NCI-H146 (cell line): ENCODE results near the gene SH3RF3.

Experiments
- DNase-seq: peaks from one replicate; lab custom pipeline; 2025; lab: John Stamatoyannopoulos, UW

The SH3RF3 gene

DNA sequence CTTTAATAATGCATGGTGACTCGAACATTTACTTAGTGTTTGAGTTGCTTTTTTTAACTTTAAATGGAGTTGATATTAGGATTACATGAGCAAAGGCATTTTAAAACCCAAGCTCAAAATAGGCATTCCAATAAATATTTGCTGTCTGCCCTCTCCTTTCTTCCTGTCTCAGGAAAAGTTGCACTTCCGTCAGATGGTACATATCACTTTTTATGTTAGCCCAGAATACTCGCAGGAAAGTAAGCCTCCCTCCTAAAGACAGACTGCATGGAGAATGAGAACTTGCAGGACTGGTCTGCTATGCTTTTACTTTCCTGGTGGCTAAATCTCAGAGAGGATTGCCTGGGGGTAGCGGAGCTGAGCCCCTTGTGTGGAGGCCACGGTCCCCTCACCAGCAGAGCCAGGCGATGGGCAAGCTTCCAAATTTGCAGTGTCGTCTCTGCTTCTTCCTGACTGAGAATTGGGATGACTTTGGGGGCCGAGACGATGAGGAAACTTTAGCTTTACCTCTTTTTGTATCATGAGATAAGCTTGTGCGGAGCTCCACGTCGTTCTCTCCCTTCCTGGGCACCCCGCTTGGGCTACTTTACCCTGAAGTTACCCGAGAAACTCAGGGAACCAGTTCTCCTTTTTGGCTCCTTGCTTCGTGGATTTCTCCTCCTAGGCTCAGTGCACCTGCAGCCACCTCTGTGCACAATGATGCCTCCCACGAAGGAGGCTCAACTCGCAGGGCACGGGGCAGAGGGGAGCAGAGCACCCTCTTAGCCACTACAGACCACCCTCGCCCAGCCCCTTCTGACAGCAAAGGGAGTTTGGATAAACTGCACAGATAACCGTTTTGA lies 223.3 kb downstream of the SH3RF3 start:
- DNase-seq = no peak

DNA sequence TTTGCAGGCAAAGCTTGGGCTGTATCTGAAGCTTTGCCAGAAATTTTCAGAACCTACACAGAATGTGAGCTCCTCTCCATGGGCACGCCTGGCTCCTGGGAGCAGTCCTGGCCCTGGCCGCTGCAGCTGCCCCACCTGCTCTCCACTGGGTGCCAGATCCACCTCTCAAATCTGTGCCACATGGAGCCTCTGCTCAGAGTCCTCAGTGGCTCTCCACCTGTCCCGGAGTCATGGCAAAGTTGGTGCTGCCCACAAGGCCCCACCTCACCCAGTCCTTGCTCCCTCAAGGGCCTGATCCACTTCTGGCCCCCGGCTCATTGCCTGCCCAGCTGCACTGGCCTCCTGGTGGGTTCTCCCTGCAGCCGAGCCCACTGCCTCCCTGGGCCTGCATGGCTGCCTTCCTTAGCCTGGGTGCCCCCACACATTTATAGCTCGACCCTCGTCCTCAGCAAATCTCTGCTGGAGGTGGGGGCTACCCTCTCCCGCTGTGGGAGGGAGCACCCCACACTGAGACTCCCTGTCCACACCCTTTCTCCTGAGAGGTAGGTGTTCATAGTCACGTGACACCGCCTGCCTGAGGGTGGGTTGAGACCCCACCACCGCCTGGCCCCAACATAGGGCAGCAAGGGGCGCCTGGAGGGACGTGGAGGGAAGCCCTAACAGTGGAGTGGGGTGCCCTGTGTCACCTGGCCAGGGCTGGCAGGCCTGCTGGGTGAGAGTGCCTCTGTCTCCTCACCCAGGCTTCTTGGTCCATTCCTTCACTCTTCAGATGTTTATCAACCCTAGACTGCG lies 224.1 kb downstream of the SH3RF3 start:
- DNase-seq = no peak

- no peak for DNase-seq
These were observed 225.1 kb downstream of the SH3RF3 start for GRCh38 chr2:109353806-109354745.

- no peak for DNase-seq
These were observed 226.3 kb downstream of the SH3RF3 start for GRCh38 chr2:109355192-109355843.

DNA sequence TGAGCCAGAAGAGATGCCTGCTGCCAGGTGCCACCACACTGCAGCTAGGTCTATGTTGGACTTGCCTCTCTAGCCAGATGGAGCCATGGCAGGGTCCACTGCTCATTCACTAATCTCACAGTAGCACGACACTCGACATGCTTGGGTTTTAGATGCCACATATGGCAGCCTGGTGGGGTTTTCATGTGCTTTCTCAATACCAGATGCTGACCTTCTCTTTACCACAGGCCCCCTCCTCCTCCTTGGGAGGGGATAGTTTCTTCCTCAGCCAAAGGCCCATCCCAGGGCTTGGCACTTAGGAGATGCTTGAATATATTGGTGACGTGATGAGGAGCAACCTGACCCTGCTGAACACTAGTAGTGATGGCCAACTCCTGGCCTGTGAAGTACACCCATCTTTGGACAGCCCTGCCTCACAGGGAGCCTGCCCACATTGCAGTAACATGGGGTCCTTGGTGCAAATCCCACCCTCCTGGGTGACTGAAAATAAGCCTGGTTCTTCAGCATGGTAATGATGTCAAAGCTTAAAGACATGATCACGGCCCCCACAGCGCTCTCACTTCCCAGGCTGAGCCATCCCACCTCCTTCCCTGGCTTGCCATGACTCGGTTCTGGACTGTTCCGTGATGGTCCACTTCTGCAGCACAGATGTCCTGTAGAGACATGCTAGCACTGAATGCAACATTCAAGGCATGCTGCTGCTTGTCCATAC lies 227.5 kb downstream of the SH3RF3 start:
- no peak for DNase-seq

GRCh38 chr2:109364217-109364616 lies 235.2 kb downstream of the SH3RF3 start:
- no peak for DNase-seq

DNA sequence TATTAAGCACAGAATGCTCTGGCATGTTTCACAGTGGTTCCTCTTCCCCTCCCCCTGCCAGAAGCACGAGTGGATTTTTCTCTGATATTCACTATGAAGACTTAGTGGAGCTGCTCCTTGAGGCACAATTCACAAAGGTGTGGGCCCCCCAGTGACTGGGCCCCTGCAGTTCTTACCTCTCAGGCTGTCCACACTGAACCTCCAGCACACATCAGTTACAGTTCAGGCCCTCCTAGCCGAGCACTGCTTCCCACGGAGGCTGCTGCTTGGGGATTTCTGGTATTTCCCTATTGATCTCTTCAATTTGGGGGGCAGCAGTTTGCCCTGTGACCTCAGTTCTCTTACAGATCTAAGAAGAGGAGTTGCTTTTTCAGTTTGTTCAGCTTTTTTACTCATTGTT lies 236.1 kb downstream of the SH3RF3 start:
- no peak for DNase-seq

- DNase-seq = no peak
These were observed 238.7 kb downstream of the SH3RF3 start for GRCh38 chr2:109367683-109368082.

- DNase-seq = no peak
These were observed 239.8 kb downstream of the SH3RF3 start for GRCh38 chr2:109368798-109369197.

DNA sequence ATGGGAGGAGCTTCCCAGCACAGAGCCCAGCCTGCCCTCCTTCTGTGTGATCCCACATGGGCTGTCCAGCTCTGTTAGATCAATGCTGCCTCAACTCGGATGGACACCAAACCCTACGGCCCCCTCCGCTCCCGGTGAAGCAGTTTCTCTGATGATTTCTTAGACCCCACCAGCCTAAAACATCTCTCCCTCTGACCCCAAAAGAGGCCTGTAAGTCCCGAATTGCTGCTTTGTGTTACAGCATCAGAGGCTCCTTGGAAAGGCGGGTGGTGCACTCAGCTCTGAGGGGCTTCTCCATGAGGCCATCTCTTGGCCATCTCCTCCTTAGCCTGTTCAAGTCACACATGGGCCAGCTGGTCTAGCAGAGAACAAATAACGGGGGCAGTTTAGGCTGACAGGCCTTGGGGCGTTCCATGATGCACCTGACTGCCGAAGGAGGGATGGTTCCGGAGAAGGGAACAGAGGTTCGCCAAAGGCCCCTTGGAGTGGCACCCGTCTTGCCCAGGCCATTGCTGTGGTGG lies 240.7 kb downstream of the SH3RF3 start:
- no peak for DNase-seq

DNA sequence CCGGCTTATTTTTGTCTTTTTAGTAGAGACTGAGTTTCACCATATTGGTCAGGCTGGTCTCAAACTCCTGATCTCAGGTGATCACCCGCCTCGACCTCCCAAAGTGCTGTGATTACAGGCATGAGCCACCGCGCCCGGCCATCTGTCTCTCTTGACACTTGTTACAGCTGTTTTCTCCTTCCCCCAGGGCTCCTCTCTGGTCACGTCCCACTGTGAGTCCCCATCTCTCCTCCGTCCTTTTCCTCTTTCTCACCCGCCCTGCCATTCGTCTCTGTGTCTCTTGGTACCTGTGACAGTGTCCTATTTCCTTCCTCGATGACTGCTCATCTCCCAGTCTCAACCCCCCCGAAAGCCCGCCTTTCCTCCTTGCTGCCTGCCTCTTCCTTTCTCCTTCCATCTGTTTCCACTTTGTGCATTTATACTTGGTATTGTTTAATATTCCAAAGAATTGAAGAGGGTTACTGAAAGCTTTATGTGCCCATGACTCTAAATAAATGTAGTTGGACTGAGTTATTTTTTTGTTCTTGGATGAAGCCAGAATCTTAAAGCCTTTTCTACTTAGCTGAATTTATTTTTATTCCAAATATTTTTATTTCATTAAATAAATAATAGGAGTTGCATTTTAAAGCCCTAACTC lies 241.5 kb downstream of the SH3RF3 start:
- DNase-seq = no peak

DNA sequence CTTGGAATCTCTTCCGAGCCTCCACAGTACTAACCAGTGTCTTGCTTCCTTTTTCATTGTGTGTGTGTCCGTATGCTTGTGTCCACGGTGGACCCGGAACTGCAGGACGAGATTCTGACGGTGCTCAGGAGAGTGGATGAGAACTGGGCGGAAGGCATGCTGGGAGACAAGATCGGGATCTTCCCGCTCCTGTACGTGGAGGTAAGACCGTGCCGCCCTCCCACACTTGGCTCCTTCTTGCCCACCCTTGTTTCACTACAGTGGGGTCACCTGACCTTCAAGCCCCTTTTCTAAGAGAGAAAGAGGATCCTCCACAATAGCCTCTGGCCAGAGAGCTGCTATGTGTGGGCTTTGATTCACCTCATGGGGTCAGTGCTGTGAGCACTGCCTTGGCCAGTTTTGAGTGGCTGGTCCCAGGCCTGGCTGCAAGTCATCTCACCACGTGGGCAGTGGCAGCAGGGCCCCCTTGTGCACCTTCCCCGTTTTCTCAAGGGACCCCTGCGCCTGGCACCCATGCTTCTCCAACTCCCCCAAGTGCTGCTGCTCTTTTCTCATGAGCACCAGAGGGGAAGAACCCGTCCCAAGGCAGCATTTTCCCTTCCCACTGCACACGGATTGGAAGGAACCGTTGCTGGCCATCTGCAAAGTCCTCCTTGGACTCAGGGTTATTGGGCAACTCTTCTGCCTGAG lies 242.6 kb downstream of the SH3RF3 start:
- DNase-seq = no peak

GRCh38 chr2:109372171-109372568 lies 243.2 kb downstream of the SH3RF3 start:
- no peak for DNase-seq

- no peak for DNase-seq
These were observed 243.6 kb downstream of the SH3RF3 start for GRCh38 chr2:109372614-109373013.

DNA sequence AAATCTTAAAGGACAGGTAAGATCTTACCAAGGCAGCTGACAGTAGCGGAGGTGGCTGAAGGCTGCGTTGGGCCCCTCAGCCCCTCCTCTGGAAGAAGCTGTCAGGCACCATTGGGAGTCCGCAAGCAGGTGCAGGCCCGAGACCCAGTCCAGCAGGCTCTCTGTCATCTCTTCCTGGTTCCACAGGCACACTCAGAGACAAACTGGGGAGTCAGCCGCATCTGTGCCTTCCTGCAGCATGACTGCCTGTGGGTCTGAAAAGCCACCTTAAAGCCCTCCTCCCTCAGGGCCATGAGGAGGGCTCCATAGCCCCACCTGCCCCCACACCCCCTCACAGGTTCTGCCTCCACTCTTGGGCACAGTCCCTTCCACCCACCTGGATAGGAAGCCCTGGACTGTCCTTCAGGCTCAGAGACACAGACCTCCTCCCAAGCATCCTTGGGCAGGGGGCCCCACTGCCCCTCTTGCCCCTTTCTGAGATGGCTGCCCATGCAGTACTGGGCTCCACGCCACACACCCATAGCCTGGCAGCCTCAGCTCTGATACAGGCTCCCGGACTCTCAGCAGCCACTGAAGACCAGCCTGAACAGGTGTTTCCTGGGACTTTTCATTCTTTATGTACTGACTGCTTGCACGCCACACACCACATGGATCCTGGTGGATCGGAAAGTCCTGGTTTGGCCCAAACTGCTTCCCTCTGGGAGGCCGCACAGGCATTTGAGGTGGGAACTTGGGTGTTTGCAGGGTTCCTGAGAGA lies 245.0 kb downstream of the SH3RF3 start:
- DNase-seq = no peak

DNA sequence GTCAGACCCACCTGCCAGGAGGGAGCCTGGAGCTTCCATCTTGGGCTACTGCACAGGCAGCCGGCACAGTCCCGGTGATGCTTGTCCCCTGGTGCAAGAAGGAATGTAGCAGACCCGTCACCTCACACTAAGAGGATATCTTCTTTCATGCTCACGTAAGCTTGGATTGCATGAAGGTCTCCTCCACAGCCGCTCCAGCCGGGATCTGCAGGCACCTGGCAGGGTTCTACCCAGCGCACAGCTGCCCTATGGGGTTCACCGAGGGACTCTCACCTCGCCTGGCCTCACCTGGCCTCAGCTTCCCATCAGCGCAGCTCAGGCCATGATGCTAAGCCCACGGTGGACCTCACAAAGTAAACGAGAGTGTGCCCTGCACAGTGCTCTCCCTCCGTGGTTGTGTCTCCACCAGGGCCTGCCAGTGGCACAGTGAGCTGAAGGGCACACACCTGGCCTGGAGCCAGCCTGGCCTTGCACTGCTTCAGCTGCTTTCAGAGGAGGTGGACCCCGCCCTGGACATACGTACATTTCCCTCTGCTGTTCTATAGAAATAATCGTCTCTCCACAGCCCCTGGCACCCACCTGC lies 245.6 kb downstream of the SH3RF3 start:
- no peak for DNase-seq

DNA sequence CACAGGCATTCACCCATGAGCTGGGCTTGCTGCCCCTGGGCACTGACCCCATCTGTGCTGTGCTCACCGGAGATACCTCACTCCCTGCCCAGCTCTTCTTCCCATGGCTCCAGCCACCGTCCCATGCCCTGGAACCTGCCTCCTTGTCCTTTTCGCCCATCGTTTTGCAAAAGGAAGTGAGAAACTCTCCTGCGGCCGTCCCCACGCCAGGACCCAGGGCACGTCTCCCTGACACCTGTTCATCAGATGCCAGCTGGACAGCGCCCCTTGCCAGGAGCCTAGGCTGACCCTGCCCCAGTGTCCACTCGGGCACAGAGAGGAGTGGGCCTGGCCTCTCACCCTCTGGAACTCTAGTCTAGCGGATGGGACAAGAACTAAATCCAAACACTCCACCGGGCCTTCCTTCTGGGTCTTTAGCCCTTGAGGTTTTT lies 246.1 kb downstream of the SH3RF3 start:
- no peak for DNase-seq

DNA sequence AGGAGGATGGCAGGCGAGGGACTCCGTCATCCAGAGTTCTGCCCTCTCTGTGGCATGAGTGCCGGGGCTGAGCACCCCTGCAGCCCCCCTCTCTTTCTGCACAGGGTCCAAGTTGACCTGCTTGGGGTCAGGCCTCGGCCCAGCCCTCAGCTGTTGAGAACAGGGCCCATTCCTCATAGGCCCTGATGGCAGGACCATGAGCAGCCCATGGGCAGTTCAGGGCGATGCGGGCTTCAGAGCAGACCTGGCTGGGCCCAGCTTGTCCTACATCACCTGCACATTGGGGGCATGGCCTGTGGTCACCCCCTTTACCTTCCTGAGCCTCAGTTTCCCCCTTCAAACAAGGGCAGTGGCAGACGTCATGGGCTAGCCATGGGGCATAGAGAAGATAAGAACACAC lies 246.7 kb downstream of the SH3RF3 start:
- no peak for DNase-seq
